Nephron progenitor cell (in vitro differentiated cells): ENCODE measurements around the gene MYH14.
"Not testable (repeated sequence)": the region's sequence is repeated elsewhere in the genome, so short reads cannot be mapped to it uniquely, and the experiment has no call there.

Experiments
- DNase-seq: peaks from one replicate; pipeline ENCODE4 v3.0.0; 2021
- H3K27ac Mint-ChIP-seq: 2 replicates; pipeline ENCODE4 v1.8.0; 2021; ENCODE audit warnings: mild to moderate bottlenecking, moderate library complexity, mixed read lengths
- H3K27me3 Mint-ChIP-seq: 2 replicates; pipeline ENCODE4 v1.8.0; 2021; ENCODE audit warnings: mild to moderate bottlenecking, low read depth, mixed read lengths; ENCODE audit not compliant: poor library complexity
- H3K36me3 Mint-ChIP-seq: 2 replicates; pipeline ENCODE4 v1.8.0; 2021; ENCODE audit warnings: low read depth, mixed read lengths
- H3K4me1 Mint-ChIP-seq: 2 replicates; pipeline ENCODE4 v1.8.0; 2021; ENCODE audit warnings: mixed read lengths
- H3K4me3 Mint-ChIP-seq: 2 replicates; pipeline ENCODE4 v1.8.0; 2021; ENCODE audit warnings: mild to moderate bottlenecking, moderate library complexity, mixed read lengths
- H3K9me3 Mint-ChIP-seq: 2 replicates; pipeline ENCODE4 v1.8.0; 2021; ENCODE audit warnings: mild to moderate bottlenecking, moderate library complexity, mixed read lengths
- CTCF ChIP-seq: fragments of 200-600 bp; sonication (generic); IDR thresholded peaks from 2 replicates; pipeline ENCODE4 v1.5.0; 2021; ENCODE audit warnings: antibody characterized with exemption

MYH14 gene

GRCh38 chr19:50231821-50232220 lies 28.4 kb downstream of the MYH14 start:
- Mint-ChIP-seq H3K4me1 (peaks cover 15% of the 10 kb centered on the region), H3K27me3 (peaks cover 42% of the 10 kb centered on the region), H3K36me3 (no peaks in the 10 kb centered on the region), H3K27ac (no peak overlapping the region), H3K9me3 (no peaks in the 10 kb centered on the region), H3K4me3 (no peak overlapping the region)
- DNase-seq = no peak
- TF ChIP-seq CTCF = no peak

DNA sequence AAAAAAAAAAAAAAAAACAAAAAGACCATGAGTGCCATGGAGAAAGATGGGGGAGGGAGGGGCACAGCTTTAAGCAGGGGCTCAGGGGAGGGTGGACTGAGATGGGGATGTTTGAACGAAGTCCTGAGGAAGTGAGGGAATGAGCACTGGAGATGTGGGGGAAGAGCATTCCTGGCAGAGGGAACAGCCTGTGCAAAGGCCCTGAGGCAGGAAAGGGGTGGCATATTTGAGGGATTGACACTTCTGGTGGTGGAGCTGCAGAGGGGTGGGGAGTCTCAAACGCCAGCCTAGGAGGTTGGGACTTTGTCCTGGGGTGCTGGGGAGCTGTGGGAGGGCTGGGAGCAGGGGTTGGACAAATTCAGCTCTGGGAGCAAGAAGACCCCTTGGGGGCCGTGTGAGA lies 29.2 kb downstream of the MYH14 start:
- H3K4me1 Mint-ChIP-seq = peaks cover 15% of the 10 kb centered on the region
- no peak for DNase-seq
- H3K4me3 Mint-ChIP-seq = no peak overlapping the region
- H3K9me3 Mint-ChIP-seq = no peaks in the 10 kb centered on the region
- TF ChIP-seq CTCF = no peak
- no peak overlapping the region for H3K27ac Mint-ChIP-seq
- H3K27me3 Mint-ChIP-seq = peaks cover 42% of the 10 kb centered on the region
- H3K36me3 Mint-ChIP-seq = no peaks in the 10 kb centered on the region

GRCh38 chr19:50233308-50233910 lies 30.0 kb downstream of the MYH14 start:
- no peak for TF ChIP-seq CTCF
- H3K27ac Mint-ChIP-seq = no peak overlapping the region
- H3K9me3 Mint-ChIP-seq = no peaks in the 10 kb centered on the region
- peaks cover 15% of the 10 kb centered on the region for H3K4me1 Mint-ChIP-seq
- peaks cover 45% of the 10 kb centered on the region for H3K27me3 Mint-ChIP-seq
- no peak for DNase-seq
- H3K36me3 Mint-ChIP-seq = no peaks in the 10 kb centered on the region
- H3K4me3 Mint-ChIP-seq = no peak overlapping the region

- not testable (repeated sequence) for DNase-seq, H3K36me3 Mint-ChIP-seq, H3K9me3 Mint-ChIP-seq, H3K4me3 Mint-ChIP-seq, H3K27ac Mint-ChIP-seq
- peak; percentile 6 for TF ChIP-seq CTCF
- H3K4me1 Mint-ChIP-seq = peaks cover 16% of the 10 kb centered on the region
- peaks cover 14% of the 10 kb centered on the region for H3K27me3 Mint-ChIP-seq
Observed at GRCh38 chr19:50237493-50237892, 34.1 kb downstream of the MYH14 start.

GRCh38 chr19:50238043-50238442 lies 34.6 kb downstream of the MYH14 start:
- H3K27ac Mint-ChIP-seq = no peak overlapping the region
- TF ChIP-seq CTCF = no peak

DNA sequence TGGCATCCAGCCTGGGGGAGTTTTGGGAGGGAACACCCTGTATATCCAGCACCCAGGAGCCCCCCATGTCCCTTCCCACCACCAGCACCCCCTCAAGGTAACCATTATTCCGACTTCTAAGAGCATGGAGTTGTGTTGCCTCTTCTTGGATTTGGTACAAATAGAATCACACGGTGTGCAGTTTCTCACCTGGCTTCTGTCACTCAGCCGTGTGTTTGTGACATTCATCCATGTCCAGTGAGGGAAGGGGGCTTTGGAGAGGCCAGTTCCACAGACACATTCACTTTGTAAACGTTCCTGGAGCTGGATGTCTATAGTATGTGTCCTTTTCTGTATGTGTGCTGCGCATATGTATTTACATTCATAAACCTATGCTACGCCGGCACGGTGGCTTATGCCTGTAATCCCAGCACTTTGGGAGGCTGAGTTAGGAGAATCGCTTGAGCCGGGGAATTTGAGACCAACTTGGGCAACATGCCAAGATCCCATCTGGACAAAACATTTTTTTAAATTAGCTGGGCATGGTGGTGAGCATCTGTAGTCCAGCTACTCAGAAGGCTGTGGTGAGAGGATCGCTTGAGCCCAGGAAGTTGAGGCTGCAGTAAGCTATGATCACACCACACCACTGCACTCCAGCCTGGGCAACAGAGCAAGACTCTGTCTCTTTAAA lies 36.6 kb downstream of the MYH14 start:
- Mint-ChIP-seq H3K9me3 (no peaks in the 10 kb centered on the region), H3K36me3 (no peaks in the 10 kb centered on the region), H3K4me1 (peaks cover 6% of the 10 kb centered on the region), H3K27me3 (peaks cover 11% of the 10 kb centered on the region), H3K27ac (no peak overlapping the region), H3K4me3 (no peak overlapping the region)
- no peak for TF ChIP-seq CTCF
- no peak for DNase-seq

More at GRCh38 chr19:50238043-50238442, 34.6 kb downstream of the MYH14 start:
- peaks cover 16% of the 10 kb centered on the region for H3K4me1 Mint-ChIP-seq
- H3K27me3 Mint-ChIP-seq = peaks cover 11% of the 10 kb centered on the region
- no peak overlapping the region for H3K4me3 Mint-ChIP-seq
- DNase-seq = no peak
- H3K9me3 Mint-ChIP-seq = no peaks in the 10 kb centered on the region
- H3K36me3 Mint-ChIP-seq = no peaks in the 10 kb centered on the region
